ENCODE measurements around the gene BID. TPM values are rescaled to one million over a fixed set of nuclear protein-coding genes. Genes with fewer than 3 reads are reported as not detected.

Gene BID
- total and polyA plus RNA-seq, 2 experiments from 2014 or later = 64.6 to 70.7 TPM

DNA sequence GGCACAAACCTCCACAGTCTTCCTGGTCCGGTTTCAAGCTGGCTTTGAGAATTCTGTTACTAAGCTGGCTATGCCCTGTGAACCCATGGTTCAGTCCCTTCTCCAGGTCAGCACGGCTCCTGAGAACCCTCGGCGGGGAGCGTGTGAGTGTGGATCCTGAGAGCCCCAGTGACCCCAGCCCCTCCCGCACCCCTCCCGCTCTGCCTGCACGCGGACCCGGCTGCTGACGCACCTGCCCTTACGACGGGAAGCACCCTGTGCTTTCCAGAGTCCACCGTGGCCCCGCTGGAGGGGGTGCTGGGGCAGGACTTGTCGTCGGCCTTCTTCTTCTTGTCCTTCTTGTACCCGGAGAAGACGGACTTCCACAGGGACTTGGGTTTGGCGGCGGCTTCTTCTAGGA, 42.8 kb upstream of the BID start:
- no peaks in the 10 kb centered on the region for H3K4me1 ChIP-seq (ENCODE audit: insufficient read depth)
- no peak for TF ChIP-seq EZH2phosphoT487 (IDR thresholded peaks at IDR 0.05; ENCODE audit: insufficient read depth, low read depth)
- TF ChIP-seq EZH2 (IDR thresholded peaks at IDR 0.05; ENCODE audit: insufficient read depth, poor library complexity, severe bottlenecking) = no peak
- no peak overlapping the region for H3K9ac ChIP-seq
- H4K20me1 ChIP-seq (ENCODE audit: insufficient read depth) = no peaks in the 10 kb centered on the region
- no peaks in the 10 kb centered on the region for H3K27me3 ChIP-seq (replicated peaks; ENCODE audit: insufficient read depth)
- no peaks in the 10 kb centered on the region for H3K9me2 ChIP-seq (ENCODE audit: insufficient read depth)
- no peaks in the 10 kb centered on the region for H3K79me2 ChIP-seq (ENCODE audit: insufficient read depth)
- H2AFZ ChIP-seq = no peak overlapping the region
- 94 to 98% methylated on average over 10 to 21 of the region's 21 CpGs for WGBS, 2 experiments (ENCODE audit: low coverage in 1 of 2, low lambda C conversion rate in 2 of 2, missing lambda C conversion rate in 2 of 2)
- no peaks in the 10 kb centered on the region for H3K9me3 ChIP-seq (ENCODE audit: low read depth)
- H3K36me3 ChIP-seq (ENCODE audit: low read depth) = no peaks in the 10 kb centered on the region
- no peak for DNase-seq
- no peaks in the 10 kb centered on the region for H3F3A ChIP-seq (ENCODE audit: insufficient read depth)
- H3K4me3 ChIP-seq = no peak overlapping the region
- no peak overlapping the region for H3K4me2 ChIP-seq (ENCODE audit: unreplicated experiment)
- no peak overlapping the region for H3K27ac ChIP-seq
- in situ Hi-C loops (cut with MboI) = no loop called here

- H3K9ac ChIP-seq = no peak overlapping the region
- H3K36me3 ChIP-seq (ENCODE audit: low read depth) = no peaks in the 10 kb centered on the region
- TF ChIP-seq EZH2phosphoT487 (IDR thresholded peaks at IDR 0.05; ENCODE audit: insufficient read depth, low read depth) (no peak), EZH2 (IDR thresholded peaks at IDR 0.05; ENCODE audit: insufficient read depth, poor library complexity, severe bottlenecking) (no peak)
- H4K20me1 ChIP-seq (ENCODE audit: insufficient read depth) = no peaks in the 10 kb centered on the region
- no peak for DNase-seq
- H3K4me1 ChIP-seq (ENCODE audit: insufficient read depth) = no peaks in the 10 kb centered on the region
- in situ Hi-C loops (cut with MboI) = no loop called here
- no peaks in the 10 kb centered on the region for H3K79me2 ChIP-seq (ENCODE audit: insufficient read depth)
- WGBS, 2 experiments (ENCODE audit: low coverage in 1 of 2, low lambda C conversion rate in 2 of 2, missing lambda C conversion rate in 2 of 2) = 86 to 88% methylated on average over 14 of the region's 14 CpGs
- no peak overlapping the region for H3K4me3 ChIP-seq
- H3K27me3 ChIP-seq (replicated peaks; ENCODE audit: insufficient read depth) = no peaks in the 10 kb centered on the region
- no peaks in the 10 kb centered on the region for H3F3A ChIP-seq (ENCODE audit: insufficient read depth)
- H3K9me3 ChIP-seq (ENCODE audit: low read depth) = no peaks in the 10 kb centered on the region
- H3K4me2 ChIP-seq (ENCODE audit: unreplicated experiment) = no peak overlapping the region
- H3K27ac ChIP-seq = no peak overlapping the region
- H2AFZ ChIP-seq = no peak overlapping the region
- no peaks in the 10 kb centered on the region for H3K9me2 ChIP-seq (ENCODE audit: insufficient read depth)
These were observed 42.4 kb upstream of the BID start for GRCh38 chr22:17816649-17817048.

DNA sequence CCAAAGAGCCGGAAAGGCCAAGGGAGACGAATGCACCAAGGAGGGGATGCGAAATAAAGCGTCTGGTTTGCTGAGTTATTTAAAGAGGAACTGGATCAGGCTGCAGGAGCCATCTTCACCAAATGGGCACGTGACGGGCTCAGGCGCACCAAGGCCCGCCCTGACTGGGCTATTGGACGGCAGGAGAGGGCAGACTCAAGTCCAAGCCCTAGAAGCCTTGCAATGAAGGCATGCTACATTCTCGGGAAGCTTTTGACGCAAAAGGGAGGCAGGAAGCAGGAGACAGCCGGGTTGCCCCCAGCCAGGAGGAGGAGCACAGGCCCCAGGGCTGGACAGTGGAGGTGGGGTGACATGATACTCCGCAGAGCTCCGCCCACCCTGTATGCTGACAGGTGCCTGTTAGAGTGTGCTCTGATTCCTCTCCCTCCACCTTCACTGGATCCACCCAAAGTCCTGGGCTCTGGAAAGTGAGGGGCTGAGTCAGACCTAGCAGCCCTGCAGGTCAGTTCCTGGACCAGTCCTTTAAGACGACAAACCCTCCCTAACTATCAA, 41.5 kb upstream of the BID start:
- Histone ChIP-seq H4K20me1 (ENCODE audit: insufficient read depth) (no peaks in the 10 kb centered on the region), H3K9ac (no peak overlapping the region), H3K4me1 (ENCODE audit: insufficient read depth) (no peaks in the 10 kb centered on the region), H3K9me2 (ENCODE audit: insufficient read depth) (no peaks in the 10 kb centered on the region), H3K9me3 (ENCODE audit: low read depth) (no peaks in the 10 kb centered on the region), H3K27me3 (replicated peaks; ENCODE audit: insufficient read depth) (no peaks in the 10 kb centered on the region), H2AFZ (no peak overlapping the region), H3K27ac (no peak overlapping the region), H3F3A (ENCODE audit: insufficient read depth) (no peaks in the 10 kb centered on the region), H3K4me3 (no peak overlapping the region), H3K36me3 (ENCODE audit: low read depth) (no peaks in the 10 kb centered on the region), H3K4me2 (ENCODE audit: unreplicated experiment) (no peak overlapping the region), H3K79me2 (ENCODE audit: insufficient read depth) (no peaks in the 10 kb centered on the region)
- in situ Hi-C loops (cut with MboI) = no loop called here
- TF ChIP-seq EZH2phosphoT487 (IDR thresholded peaks at IDR 0.05; ENCODE audit: insufficient read depth, low read depth) (no peak), EZH2 (IDR thresholded peaks at IDR 0.05; ENCODE audit: insufficient read depth, poor library complexity, severe bottlenecking) (no peak)
- 92 to 93% methylated on average over 15 of the region's 15 CpGs for WGBS, 2 experiments (ENCODE audit: low coverage in 1 of 2, low lambda C conversion rate in 2 of 2, missing lambda C conversion rate in 2 of 2)
- DNase-seq = no peak

- no peaks in the 10 kb centered on the region for H4K20me1 ChIP-seq (ENCODE audit: insufficient read depth)
- H3K4me1 ChIP-seq (ENCODE audit: insufficient read depth) = no peaks in the 10 kb centered on the region
- H3K4me3 ChIP-seq = no peak overlapping the region
- H3F3A ChIP-seq (ENCODE audit: insufficient read depth) = no peaks in the 10 kb centered on the region
- no peak for TF ChIP-seq EZH2phosphoT487 (IDR thresholded peaks at IDR 0.05; ENCODE audit: insufficient read depth, low read depth)
- no peak for TF ChIP-seq EZH2 (IDR thresholded peaks at IDR 0.05; ENCODE audit: insufficient read depth, poor library complexity, severe bottlenecking)
- H3K79me2 ChIP-seq (ENCODE audit: insufficient read depth) = no peaks in the 10 kb centered on the region
- H3K4me2 ChIP-seq (ENCODE audit: unreplicated experiment) = no peak overlapping the region
- H3K9ac ChIP-seq = no peak overlapping the region
- no peaks in the 10 kb centered on the region for H3K36me3 ChIP-seq (ENCODE audit: low read depth)
- 94 to 100% methylated on average over 12 to 20 of the region's 20 CpGs for WGBS, 2 experiments (ENCODE audit: low coverage in 1 of 2, low lambda C conversion rate in 2 of 2, missing lambda C conversion rate in 2 of 2)
- no peaks in the 10 kb centered on the region for H3K9me3 ChIP-seq (ENCODE audit: low read depth)
- H3K9me2 ChIP-seq (ENCODE audit: insufficient read depth) = no peaks in the 10 kb centered on the region
- H3K27ac ChIP-seq = no peak overlapping the region
- no peaks in the 10 kb centered on the region for H3K27me3 ChIP-seq (replicated peaks; ENCODE audit: insufficient read depth)
- in situ Hi-C loops (cut with MboI) = no loop called here
- H2AFZ ChIP-seq = no peak overlapping the region
- no peak for DNase-seq
These were observed 40.6 kb upstream of the BID start for GRCh38 chr22:17814830-17815229.

- DNase-seq = no peak
- no peaks in the 10 kb centered on the region for H3K9me3 ChIP-seq (ENCODE audit: low read depth)
- H3F3A ChIP-seq (ENCODE audit: insufficient read depth) = no peaks in the 10 kb centered on the region
- H3K27me3 ChIP-seq (replicated peaks; ENCODE audit: insufficient read depth) = no peaks in the 10 kb centered on the region
- H3K36me3 ChIP-seq (ENCODE audit: low read depth) = 0 out of 2 replicates have a peak, but pooled peaks cover 4% of the 10 kb centered on the region
- in situ Hi-C loops (cut with MboI) = no loop called here
- 93 to 99% methylated on average over 6 of the region's 6 CpGs for WGBS, 2 experiments (ENCODE audit: low coverage in 1 of 2, low lambda C conversion rate in 2 of 2, missing lambda C conversion rate in 2 of 2)
- no peaks in the 10 kb centered on the region for H3K4me1 ChIP-seq (ENCODE audit: insufficient read depth)
- no peaks in the 10 kb centered on the region for H3K9me2 ChIP-seq (ENCODE audit: insufficient read depth)
- no peaks in the 10 kb centered on the region for H3K79me2 ChIP-seq (ENCODE audit: insufficient read depth)
- no peak overlapping the region for H3K4me3 ChIP-seq
- no peak overlapping the region for H3K4me2 ChIP-seq (ENCODE audit: unreplicated experiment)
- TF ChIP-seq EZH2phosphoT487 (IDR thresholded peaks at IDR 0.05; ENCODE audit: insufficient read depth, low read depth) (no peak), EZH2 (IDR thresholded peaks at IDR 0.05; ENCODE audit: insufficient read depth, poor library complexity, severe bottlenecking) (no peak)
- H3K27ac ChIP-seq = no peak overlapping the region
- no peak overlapping the region for H2AFZ ChIP-seq
- no peak overlapping the region for H3K9ac ChIP-seq
- H4K20me1 ChIP-seq (ENCODE audit: insufficient read depth) = no peaks in the 10 kb centered on the region
These were observed 39.8 kb upstream of the BID start for GRCh38 chr22:17814084-17814483.
